Hepatocyte (in vitro differentiated cells): ENCODE data around the gene DYRK1A. TPM values are rescaled to one million over a fixed set of nuclear protein-coding genes. Genes with fewer than 3 reads are reported as not detected.

ENCODE experiments used
- DNase-seq: peaks from one replicate; pipeline ENCODE4 v3.0.0-alpha.2; 2016; ENCODE audit warnings: low spot score
- H2AFZ ChIP-seq: fragments of 200-600 bp; sonication (generic); 2 replicates; pipeline ENCODE4 v1.6.0; 2016; ENCODE audit warnings: antibody characterized with exemption, mild to moderate bottlenecking
- H3K27ac ChIP-seq: fragments of 200-600 bp; sonication (generic); 2 replicates; pipeline ENCODE4 v1.5.1; 2016; ENCODE audit warnings: mild to moderate bottlenecking
- H3K27me3 ChIP-seq: fragments of 200-600 bp; sonication (generic); 2 replicates; pipeline ENCODE4 v1.6.1; 2016
- H3K36me3 ChIP-seq: fragments of 200-600 bp; sonication (generic); replicated peaks from 2 replicates; pipeline ENCODE4 v1.5.1; 2016; ENCODE audit warnings: low read depth; ENCODE audit not compliant: insufficient read depth
- H3K4me1 ChIP-seq: fragments of 200-600 bp; sonication (generic); 2 replicates; pipeline ENCODE4 v1.5.1; 2016; ENCODE audit warnings: mild to moderate bottlenecking, moderate library complexity; ENCODE audit not compliant: insufficient read depth
- H3K4me2 ChIP-seq: fragments of 200-600 bp; sonication (generic); 2 replicates; pipeline ENCODE4 v1.6.0; 2016
- H3K4me3 ChIP-seq: fragments of 200-600 bp; sonication (generic); 2 replicates; pipeline ENCODE4 v1.5.1; 2016; ENCODE audit warnings: mild to moderate bottlenecking
- H3K79me2 ChIP-seq: fragments of 200-600 bp; sonication (generic); 2 replicates; pipeline ENCODE4 v1.6.0; 2017; ENCODE audit warnings: mild to moderate bottlenecking
- H3K9me2 ChIP-seq: fragments of 200-600 bp; sonication (generic); replicated peaks from 2 replicates; pipeline ENCODE4 v1.6.0; 2017; ENCODE audit warnings: mild to moderate bottlenecking; ENCODE audit not compliant: insufficient read depth
- H3K9me3 ChIP-seq: fragments of 200-600 bp; sonication (generic); 2 replicates; pipeline ENCODE4 v1.5.1; 2016; ENCODE audit warnings: low read depth, mild to moderate bottlenecking
- H4K20me1 ChIP-seq: fragments of 200-600 bp; sonication (generic); 2 replicates; pipeline ENCODE4 v1.6.0; 2016; ENCODE audit warnings: mild to moderate bottlenecking; ENCODE audit not compliant: insufficient read depth, poor library complexity, severe bottlenecking
- EZH2 ChIP-seq: fragments of 200-600 bp; sonication (generic); IDR thresholded peaks from 2 replicates; pipeline ENCODE4 v1.6.1; 2016; ENCODE audit warnings: antibody characterized with exemption, mild to moderate bottlenecking, borderline replicate concordance
- EZH2phosphoT487 ChIP-seq: fragments of 200-600 bp; sonication (generic); IDR thresholded peaks from one replicate; pipeline ENCODE4 v1.6.1; 2018; ENCODE audit warnings: antibody characterized with exemption, mild to moderate bottlenecking, low read depth, moderate library complexity; ENCODE audit not compliant: unreplicated experiment, severe bottlenecking
- WGBS: methylation state at CpG from one replicate; pipeline ENCODE4 v1.1.6; 2016; ENCODE audit warnings: low lambda C conversion rate; ENCODE audit errors: missing lambda C conversion rate; 5-methylcytosine and 5-hydroxymethylcytosine counted together
- polyA plus RNA-seq: library from polyadenylated mRNA; unstranded; fragments of >200 nt; fragmentation: Nextera tagmentation; extraction: Ambion mirVana; gene quantifications from 2 replicates; pipeline ENCODE4 v1.2.1, GENCODE V29; 2016
- total RNA-seq: library from RNA; depleted of rRNA; stranded (reverse); fragments of >200 nt; gene quantifications from 2 replicates; pipeline ENCODE4 v1.2.3, GENCODE V29; 2014
- TF ChIP-seq, protein P1 (sequence below): fragments of 200-600 bp; sonication (generic); IDR thresholded peaks from 2 replicates; pipeline ENCODE4 v1.5.1; 2016; ENCODE audit warnings: antibody characterized with exemption, mild to moderate bottlenecking; ENCODE audit not compliant: poor library complexity

DYRK1A gene
- total and polyA plus RNA-seq, 2 experiments from 2014 or later = 4.9 to 85.2 TPM

DNA sequence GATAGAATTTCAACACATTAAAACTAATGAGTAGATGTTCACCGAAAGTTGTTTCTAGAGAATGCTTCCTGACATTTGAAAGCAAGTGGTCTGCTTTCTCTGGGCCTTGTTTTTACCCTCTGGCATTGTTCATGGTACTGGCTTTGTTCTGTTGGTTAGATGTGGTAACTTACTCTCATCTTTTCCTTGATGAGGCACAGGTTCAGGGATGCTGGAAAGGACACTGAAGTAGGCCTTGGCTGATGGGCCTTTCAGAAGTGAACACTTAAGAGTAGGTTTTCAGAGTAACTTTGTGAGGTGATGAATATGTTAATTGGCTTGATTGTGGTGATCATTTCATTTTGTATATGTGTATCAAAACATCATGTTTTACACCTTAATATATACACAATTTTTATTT, 55.8 kb downstream of the DYRK1A start:
- 93% methylated on average over 1 of the region's 1 CpG for WGBS
- Histone ChIP-seq H3K4me3 (no peak overlapping the region), H3K79me2 (peaks cover 97% of the 10 kb centered on the region), H3K9me2 (no peaks in the 10 kb centered on the region), H3K4me1 (no peaks in the 10 kb centered on the region), H3K27me3 (no peaks in the 10 kb centered on the region), H3K4me2 (no peak overlapping the region), H3K27ac (no peak overlapping the region), H2AFZ (no peak overlapping the region), H3K36me3 (no peaks in the 10 kb centered on the region), H4K20me1 (peaks cover 64% of the 10 kb centered on the region), H3K9me3 (no peaks in the 10 kb centered on the region)
- TF ChIP-seq EZH2phosphoT487 = no peak
- no peak for TF ChIP-seq EZH2
- TF ChIP-seq, protein P1, sequence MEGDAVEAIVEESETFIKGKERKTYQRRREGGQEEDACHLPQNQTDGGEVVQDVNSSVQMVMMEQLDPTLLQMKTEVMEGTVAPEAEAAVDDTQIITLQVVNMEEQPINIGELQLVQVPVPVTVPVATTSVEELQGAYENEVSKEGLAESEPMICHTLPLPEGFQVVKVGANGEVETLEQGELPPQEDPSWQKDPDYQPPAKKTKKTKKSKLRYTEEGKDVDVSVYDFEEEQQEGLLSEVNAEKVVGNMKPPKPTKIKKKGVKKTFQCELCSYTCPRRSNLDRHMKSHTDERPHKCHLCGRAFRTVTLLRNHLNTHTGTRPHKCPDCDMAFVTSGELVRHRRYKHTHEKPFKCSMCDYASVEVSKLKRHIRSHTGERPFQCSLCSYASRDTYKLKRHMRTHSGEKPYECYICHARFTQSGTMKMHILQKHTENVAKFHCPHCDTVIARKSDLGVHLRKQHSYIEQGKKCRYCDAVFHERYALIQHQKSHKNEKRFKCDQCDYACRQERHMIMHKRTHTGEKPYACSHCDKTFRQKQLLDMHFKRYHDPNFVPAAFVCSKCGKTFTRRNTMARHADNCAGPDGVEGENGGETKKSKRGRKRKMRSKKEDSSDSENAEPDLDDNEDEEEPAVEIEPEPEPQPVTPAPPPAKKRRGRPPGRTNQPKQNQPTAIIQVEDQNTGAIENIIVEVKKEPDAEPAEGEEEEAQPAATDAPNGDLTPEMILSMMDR = no peak
- no peak for DNase-seq

DNA sequence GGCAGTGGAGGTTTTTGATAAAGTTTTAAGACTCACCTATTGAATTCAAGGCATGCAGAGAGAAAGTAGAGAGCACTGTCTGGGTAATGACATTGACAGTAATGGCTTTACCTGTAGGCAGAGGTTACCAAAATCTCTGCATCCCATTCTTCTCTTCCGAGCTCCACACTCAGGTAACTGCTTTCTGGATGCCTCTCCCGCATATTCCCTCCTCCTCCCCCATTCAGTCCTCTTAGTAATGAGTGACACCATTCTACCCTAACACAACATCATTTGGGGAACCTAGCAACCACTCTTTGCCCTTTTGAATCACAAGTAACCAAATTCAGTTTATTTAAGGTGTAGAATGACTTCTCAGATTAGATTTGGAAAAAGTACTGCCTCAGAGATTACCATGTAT, 56.5 kb downstream of the DYRK1A start:
- TF ChIP-seq EZH2phosphoT487 (no peak), EZH2 (no peak)
- TF ChIP-seq, protein P1 = no peak
- Histone ChIP-seq H2AFZ (no peak overlapping the region), H3K27me3 (no peaks in the 10 kb centered on the region), H3K4me1 (no peaks in the 10 kb centered on the region), H3K4me2 (no peak overlapping the region), H3K4me3 (no peak overlapping the region), H3K27ac (no peak overlapping the region), H3K36me3 (no peaks in the 10 kb centered on the region), H3K79me2 (peaks cover 94% of the 10 kb centered on the region), H3K9me3 (no peaks in the 10 kb centered on the region), H3K9me2 (no peaks in the 10 kb centered on the region), H4K20me1 (peaks cover 56% of the 10 kb centered on the region)
- 45% methylated on average over 2 of the region's 2 CpGs for WGBS
- no peak for DNase-seq

DNA sequence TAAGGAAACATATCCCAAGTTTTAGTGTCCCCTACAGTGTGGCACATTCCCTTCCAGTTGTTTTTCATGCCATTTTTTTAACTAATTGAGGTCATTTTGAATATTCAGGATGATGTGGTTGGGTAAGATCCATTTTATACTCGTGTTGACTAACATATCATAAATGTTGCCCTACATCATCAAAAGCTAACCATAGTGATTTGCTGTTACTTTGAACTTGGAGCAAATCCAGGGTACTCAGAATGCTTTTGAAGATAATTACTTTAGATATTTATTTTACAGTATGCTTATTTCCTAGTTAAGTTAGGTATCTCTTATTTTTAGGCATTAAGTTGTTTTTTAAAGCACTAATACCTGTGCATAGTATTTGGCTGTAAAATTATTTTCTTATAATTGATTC, 57.8 kb downstream of the DYRK1A start:
- no peaks in the 10 kb centered on the region for H3K27me3 ChIP-seq
- TF ChIP-seq, protein P1 = no peak
- TF ChIP-seq EZH2 (no peak), EZH2phosphoT487 (no peak)
- peaks cover 52% of the 10 kb centered on the region for H4K20me1 ChIP-seq
- DNase-seq = no peak
- H3K4me2 ChIP-seq = no peak overlapping the region
- H3K4me1 ChIP-seq = no peaks in the 10 kb centered on the region
- H3K79me2 ChIP-seq = peaks cover 94% of the 10 kb centered on the region
- no peaks in the 10 kb centered on the region for H3K9me2 ChIP-seq
- no peak overlapping the region for H3K27ac ChIP-seq
- H3K9me3 ChIP-seq = no peaks in the 10 kb centered on the region
- WGBS = 85% methylated on average over 1 of the region's 1 CpG
- no peak overlapping the region for H3K4me3 ChIP-seq
- no peaks in the 10 kb centered on the region for H3K36me3 ChIP-seq
- H2AFZ ChIP-seq = no peak overlapping the region

DNA sequence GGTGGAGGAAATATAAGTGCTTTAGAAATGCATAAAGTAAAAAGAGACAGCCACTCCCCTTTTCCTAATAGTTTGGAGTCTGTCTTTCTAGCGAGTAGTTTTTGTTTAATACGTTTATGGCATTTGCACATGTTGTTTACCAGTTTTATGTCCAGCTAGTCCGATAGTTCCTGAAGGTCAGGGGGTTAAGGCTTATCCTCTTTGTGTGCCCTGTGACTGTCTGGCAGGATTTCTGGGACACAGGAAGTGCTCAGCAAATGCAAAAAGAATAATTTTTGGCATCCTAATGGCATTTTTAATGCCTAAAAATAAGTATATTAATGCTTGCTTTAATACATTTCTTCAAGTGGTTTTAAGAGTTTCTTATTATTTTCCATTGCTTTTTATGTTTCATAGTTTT, 58.4 kb downstream of the DYRK1A start:
- peaks cover 51% of the 10 kb centered on the region for H4K20me1 ChIP-seq
- H3K27me3 ChIP-seq = no peaks in the 10 kb centered on the region
- WGBS = 64% methylated on average over 3 of the region's 3 CpGs
- no peaks in the 10 kb centered on the region for H3K36me3 ChIP-seq
- H3K4me2 ChIP-seq = no peak overlapping the region
- TF ChIP-seq EZH2phosphoT487 (no peak), EZH2 (no peak)
- TF ChIP-seq, protein P1 = no peak
- no peak overlapping the region for H3K27ac ChIP-seq
- H3K4me1 ChIP-seq = no peaks in the 10 kb centered on the region
- no peak overlapping the region for H3K4me3 ChIP-seq
- H3K9me2 ChIP-seq = no peaks in the 10 kb centered on the region
- H3K9me3 ChIP-seq = no peaks in the 10 kb centered on the region
- no peak overlapping the region for H2AFZ ChIP-seq
- no peak for DNase-seq
- peaks cover 94% of the 10 kb centered on the region for H3K79me2 ChIP-seq
